Progenitor cell of endocrine pancreas (in vitro differentiated cells): ENCODE data around the gene IMP3. TPM values are rescaled to one million over a fixed set of nuclear protein-coding genes. Genes with fewer than 3 reads are reported as not detected.

Experiments used
- DNase-seq: peaks from one replicate; pipeline ENCODE4 v3.0.0; 2021; ENCODE audit warnings: low spot score; ENCODE audit not compliant: unreplicated experiment
- H3K27ac Mint-ChIP-seq: 2 replicates; pipeline ENCODE4 v1.8.0; 2021; ENCODE audit warnings: mild to moderate bottlenecking, moderate library complexity, mixed read lengths
- H3K27me3 Mint-ChIP-seq: 2 replicates; pipeline ENCODE4 v1.8.0; 2021; ENCODE audit warnings: mixed read lengths
- H3K36me3 Mint-ChIP-seq: 2 replicates; pipeline ENCODE4 v1.8.0; 2022; ENCODE audit warnings: mixed read lengths; ENCODE audit not compliant: insufficient read depth
- H3K4me1 Mint-ChIP-seq: 2 replicates; pipeline ENCODE4 v1.8.0; 2021; ENCODE audit warnings: low read depth, mixed read lengths
- H3K4me3 Mint-ChIP-seq: 2 replicates; pipeline ENCODE4 v1.8.0; 2021; ENCODE audit warnings: low read depth, mild to moderate bottlenecking, moderate library complexity, mixed read lengths
- H3K9me3 Mint-ChIP-seq: 2 replicates; pipeline ENCODE4 v1.8.0; 2021; ENCODE audit warnings: low read depth, mixed read lengths
- total RNA-seq: library from RNA; stranded (reverse); gene quantifications from 2 replicates; pipeline ENCODE4 v1.2.1, GENCODE V29; 2021
- TF ChIP-seq, protein P1 (sequence below): fragments of 200-600 bp; sonication (generic); IDR thresholded peaks from one replicate; pipeline ENCODE4 v1.5.0; 2021; ENCODE audit warnings: antibody characterized with exemption, mild to moderate bottlenecking; ENCODE audit not compliant: unreplicated experiment

IMP3 gene
- total RNA-seq, 1 donor from 2014 or later: 54.0 TPM

GRCh38 chr15:75661100-75661755, 21.2 kb upstream of the IMP3 start:
- Mint-ChIP-seq H3K4me3 (no peak overlapping the region), H3K9me3 (no peaks in the 10 kb centered on the region), H3K27ac (no peak overlapping the region), H3K36me3 (peaks cover 24% of the 10 kb centered on the region), H3K27me3 (peaks cover 57% of the 10 kb centered on the region), H3K4me1 (peaks cover 27% of the 10 kb centered on the region)
- DNase-seq: no peak
- TF ChIP-seq, protein P1, sequence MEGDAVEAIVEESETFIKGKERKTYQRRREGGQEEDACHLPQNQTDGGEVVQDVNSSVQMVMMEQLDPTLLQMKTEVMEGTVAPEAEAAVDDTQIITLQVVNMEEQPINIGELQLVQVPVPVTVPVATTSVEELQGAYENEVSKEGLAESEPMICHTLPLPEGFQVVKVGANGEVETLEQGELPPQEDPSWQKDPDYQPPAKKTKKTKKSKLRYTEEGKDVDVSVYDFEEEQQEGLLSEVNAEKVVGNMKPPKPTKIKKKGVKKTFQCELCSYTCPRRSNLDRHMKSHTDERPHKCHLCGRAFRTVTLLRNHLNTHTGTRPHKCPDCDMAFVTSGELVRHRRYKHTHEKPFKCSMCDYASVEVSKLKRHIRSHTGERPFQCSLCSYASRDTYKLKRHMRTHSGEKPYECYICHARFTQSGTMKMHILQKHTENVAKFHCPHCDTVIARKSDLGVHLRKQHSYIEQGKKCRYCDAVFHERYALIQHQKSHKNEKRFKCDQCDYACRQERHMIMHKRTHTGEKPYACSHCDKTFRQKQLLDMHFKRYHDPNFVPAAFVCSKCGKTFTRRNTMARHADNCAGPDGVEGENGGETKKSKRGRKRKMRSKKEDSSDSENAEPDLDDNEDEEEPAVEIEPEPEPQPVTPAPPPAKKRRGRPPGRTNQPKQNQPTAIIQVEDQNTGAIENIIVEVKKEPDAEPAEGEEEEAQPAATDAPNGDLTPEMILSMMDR: no peak

- TF ChIP-seq, protein P1: no peak
- H3K36me3 Mint-ChIP-seq: peaks cover 25% of the 10 kb centered on the region
- H3K27me3 Mint-ChIP-seq: peaks cover 58% of the 10 kb centered on the region
- H3K27ac Mint-ChIP-seq: no peak overlapping the region
- no peaks in the 10 kb centered on the region for H3K9me3 Mint-ChIP-seq
- no peak overlapping the region for H3K4me3 Mint-ChIP-seq
- peaks cover 21% of the 10 kb centered on the region for H3K4me1 Mint-ChIP-seq
- DNase-seq: no peak
Measured at GRCh38 chr15:75659928-75660645, 20.1 kb upstream of the IMP3 start.

GRCh38 chr15:75659141-75659771, 19.2 kb upstream of the IMP3 start:
- no peak for DNase-seq
- peaks cover 25% of the 10 kb centered on the region for H3K36me3 Mint-ChIP-seq
- no peaks in the 10 kb centered on the region for H3K9me3 Mint-ChIP-seq
- no peak overlapping the region for H3K4me3 Mint-ChIP-seq
- H3K27ac Mint-ChIP-seq: no peak overlapping the region
- H3K27me3 Mint-ChIP-seq: peaks cover 61% of the 10 kb centered on the region
- TF ChIP-seq, protein P1: no peak
- peaks cover 15% of the 10 kb centered on the region for H3K4me1 Mint-ChIP-seq

- peaks cover 14% of the 10 kb centered on the region for H3K4me1 Mint-ChIP-seq
- H3K9me3 Mint-ChIP-seq: no peaks in the 10 kb centered on the region
- DNase-seq: no peak
- peaks cover 53% of the 10 kb centered on the region for H3K27me3 Mint-ChIP-seq
- no peak overlapping the region for H3K27ac Mint-ChIP-seq
- peaks cover 26% of the 10 kb centered on the region for H3K36me3 Mint-ChIP-seq
- H3K4me3 Mint-ChIP-seq: no peak overlapping the region
- TF ChIP-seq, protein P1: no peak
Measured at GRCh38 chr15:75656813-75657212, 16.8 kb upstream of the IMP3 start.

GRCh38 chr15:75656331-75656730, 16.3 kb upstream of the IMP3 start:
- no peak overlapping the region for H3K27ac Mint-ChIP-seq
- H3K36me3 Mint-ChIP-seq: peaks cover 27% of the 10 kb centered on the region
- peaks cover 17% of the 10 kb centered on the region for H3K4me1 Mint-ChIP-seq
- DNase-seq: no peak
- TF ChIP-seq, protein P1: no peak
- no peak overlapping the region for H3K4me3 Mint-ChIP-seq
- H3K27me3 Mint-ChIP-seq: peaks cover 48% of the 10 kb centered on the region
- H3K9me3 Mint-ChIP-seq: no peaks in the 10 kb centered on the region
